RKO (cell line): ENCODE measurements around the gene ACSL4.

Experiments used
- DNase-seq: peaks from one replicate; pipeline ENCODE4 v3.0.0-alpha.2; 2016; ENCODE audit warnings: low spot score

ACSL4 gene

GRCh38 chrX:109596015-109596414, 137.0 kb downstream of the ACSL4 start:
- DNase-seq = no peak
